CD8-positive, alpha-beta memory T cell (primary cell): ENCODE results near the gene PAPSS2. TPM values are rescaled to one million over a fixed set of nuclear protein-coding genes. Genes with fewer than 3 reads are reported as not detected.
A peak's percentile ranks its signal among the peaks of the same experiment; 100 is the strongest.
"Not testable (repeated sequence)": the region's sequence is repeated elsewhere in the genome, so short reads cannot be mapped to it uniquely, and the experiment has no call there.

ENCODE experiments used
- CTCF ChIA-PET: fragments of 350-600 bp; sonication (Branson Sonifier 250); formaldehyde crosslinking; loops from one replicate; lab custom pipeline; 2021; ENCODE audit warnings: antibody characterized with exemption; lab: Charles Lee
- POLR2A ChIA-PET: fragments of 350-600 bp; sonication (Branson Sonifier 250); formaldehyde crosslinking; loops from one replicate; lab custom pipeline; 2021; ENCODE audit warnings: antibody characterized with exemption; lab: Charles Lee
- DNase-seq, 5 donors: peaks; one replicate each; pipeline versions ENCODE4 v3.0.0 to v3.0.0-alpha.2; 2020 to 2022; ENCODE audit warnings: mixed read lengths in 1 of 5
- H3K27ac ChIP-seq: one replicate; pipeline ENCODE4 v1.7.0; 2013; ENCODE audit warnings: low read depth, mild to moderate bottlenecking, low read length, moderate library complexity
- H3K27me3 ChIP-seq: 2 replicates; pipeline ENCODE4 v1.7.0; 2013; ENCODE audit warnings: low read length, mild to moderate bottlenecking; ENCODE audit not compliant: insufficient read depth, poor library complexity, severe bottlenecking
- H3K36me3 ChIP-seq: 2 replicates; pipeline ENCODE4 v1.7.0; 2013; ENCODE audit warnings: mild to moderate bottlenecking, low read length, moderate library complexity; ENCODE audit not compliant: insufficient read depth
- H3K4me1 ChIP-seq: 2 replicates; pipeline ENCODE4 v1.7.0; 2013; ENCODE audit warnings: mild to moderate bottlenecking, low read length, moderate library complexity; ENCODE audit not compliant: insufficient read depth
- H3K4me3 ChIP-seq: 2 replicates; pipeline ENCODE4 v1.7.0; 2013; ENCODE audit warnings: mild to moderate bottlenecking, low read length
- H3K9me3 ChIP-seq: 2 replicates; pipeline ENCODE4 v1.7.0; 2013; ENCODE audit warnings: mild to moderate bottlenecking, low read length
- H3K27ac Mint-ChIP-seq, 8 donors: one replicate each; pipeline ENCODE4 v1.8.0; 2020 to 2021; ENCODE audit warnings: mixed read lengths in 8 of 8, mild to moderate bottlenecking in 6 of 8, inconsistent platforms in 3 of 8, moderate library complexity in 3 of 8
- H3K27me3 Mint-ChIP-seq, 2 donors: one replicate each; pipeline ENCODE4 v1.8.0; 2020 to 2021; ENCODE audit warnings: mixed read lengths in 2 of 2, mild to moderate bottlenecking in 1 of 2, moderate library complexity in 1 of 2
- H3K36me3 Mint-ChIP-seq, 3 donors: one replicate each; pipeline ENCODE4 v1.8.0; 2020 to 2021; ENCODE audit warnings: mixed read lengths in 3 of 3, inconsistent platforms in 1 of 3, mild to moderate bottlenecking in 1 of 3
- H3K4me1 Mint-ChIP-seq, 3 donors: one replicate each; pipeline ENCODE4 v1.8.0; 2020 to 2021; ENCODE audit warnings: mixed read lengths in 3 of 3, inconsistent platforms in 1 of 3, mild to moderate bottlenecking in 1 of 3
- H3K4me3 Mint-ChIP-seq, 7 donors: one replicate each; pipeline ENCODE4 v1.8.0; 2020 to 2021; ENCODE audit warnings: mixed read lengths in 7 of 7, mild to moderate bottlenecking in 6 of 7, moderate library complexity in 4 of 7, inconsistent platforms in 2 of 7
- H3K9me3 Mint-ChIP-seq, 5 donors: one replicate each; pipeline ENCODE4 v1.8.0; 2020 to 2022; ENCODE audit warnings: mixed read lengths in 5 of 5, mild to moderate bottlenecking in 3 of 5, moderate library complexity in 2 of 5, inconsistent platforms in 1 of 5
- polyA plus RNA-seq: library from polyadenylated mRNA; unstranded; fragments of 300-500 nt; fragmentation: Illumina TruSeq; gene quantifications from one replicate; pipeline ENCODE4 v1.2.3, GENCODE V29; 2021
- total RNA-seq, 2 experiments: library from RNA; stranded (reverse); gene quantifications; one replicate each; pipeline ENCODE4 v1.2.3, GENCODE V29; 2021

Gene PAPSS2
- total and polyA plus RNA-seq, 3 experiments from 2014 or later, result 0.08 to 0.46 (median 0.18) TPM

- Histone ChIP-seq H3K4me1 (no peaks in the 10 kb centered on the region), H3K4me3 (no peak overlapping the region), H3K9me3 (no peaks in the 10 kb centered on the region), H3K27ac (no peak overlapping the region), H3K36me3 (no peaks in the 10 kb centered on the region), H3K27me3 (no peaks in the 10 kb centered on the region)
- no peaks in the 10 kb centered on the region for H3K36me3 Mint-ChIP-seq
- no peak overlapping the region for H3K4me3 Mint-ChIP-seq
- CTCF ChIA-PET, result no interaction called here
- no peaks in the 10 kb centered on the region for H3K9me3 Mint-ChIP-seq
- no peak overlapping the region for H3K27ac Mint-ChIP-seq
- POLR2A ChIA-PET, result no interaction called here
- H3K27me3 Mint-ChIP-seq, result peaks cover 5 to 32% of the 10 kb centered on the region in 2 donors
- peaks cover 0 to 3% (median 0%) of the 10 kb centered on the region in 3 donors for H3K4me1 Mint-ChIP-seq
- no peak for DNase-seq
These were observed 62.1 kb downstream of the PAPSS2 start for GRCh38 chr10:87721781-87722180.

- Histone ChIP-seq H3K36me3 (no peaks in the 10 kb centered on the region), H3K4me3 (no peak overlapping the region), H3K4me1 (no peaks in the 10 kb centered on the region), H3K9me3 (no peaks in the 10 kb centered on the region), H3K27ac (no peak overlapping the region), H3K27me3 (no peaks in the 10 kb centered on the region)
- Mint-ChIP-seq H3K4me3 (no peak overlapping the region), H3K27me3 (peaks cover 5 to 41% of the 10 kb centered on the region in 2 donors), H3K36me3 (no peaks in the 10 kb centered on the region), H3K27ac (peak overlapping the region in 1 of 8 donors; percentile 41), H3K4me1 (peaks cover 0 to 3% (median 0%) of the 10 kb centered on the region in 3 donors), H3K9me3 (no peaks in the 10 kb centered on the region)
- POLR2A ChIA-PET, result no interaction called here
- no peak for DNase-seq
- CTCF ChIA-PET, result no interaction called here
These were observed 63.0 kb downstream of the PAPSS2 start for GRCh38 chr10:87722716-87723115.

GRCh38 chr10:87723500-87723899 is 63.8 kb downstream of the PAPSS2 start:
- H3K4me3 ChIP-seq, result no peak overlapping the region
- Mint-ChIP-seq H3K36me3 (no peaks in the 10 kb centered on the region), H3K27ac (no peak overlapping the region), H3K4me1 (peaks cover 0 to 3% (median 0%) of the 10 kb centered on the region in 3 donors), H3K9me3 (no peaks in the 10 kb centered on the region), H3K4me3 (no peak overlapping the region), H3K27me3 (peaks cover 5 to 39% of the 10 kb centered on the region in 2 donors)
- ChIA-PET CTCF (no interaction called here), POLR2A (no interaction called here)
- H3K27me3 ChIP-seq, result no peaks in the 10 kb centered on the region
- no peak overlapping the region for H3K27ac ChIP-seq
- no peaks in the 10 kb centered on the region for H3K9me3 ChIP-seq
- no peaks in the 10 kb centered on the region for H3K36me3 ChIP-seq
- H3K4me1 ChIP-seq, result no peaks in the 10 kb centered on the region
- no peak for DNase-seq

- DNase-seq, result no peak
- Histone ChIP-seq H3K27me3 (no peaks in the 10 kb centered on the region), H3K27ac (no peak overlapping the region), H3K36me3 (no peaks in the 10 kb centered on the region), H3K4me1 (no peaks in the 10 kb centered on the region), H3K9me3 (no peaks in the 10 kb centered on the region), H3K4me3 (no peak overlapping the region)
- H3K27ac Mint-ChIP-seq, result no peak overlapping the region
- peaks cover 0 to 3% (median 0%) of the 10 kb centered on the region in 3 donors for H3K4me1 Mint-ChIP-seq
- no peaks in the 10 kb centered on the region for H3K9me3 Mint-ChIP-seq
- ChIA-PET POLR2A (no interaction called here), CTCF (no interaction called here)
- H3K4me3 Mint-ChIP-seq, result no peak overlapping the region
- H3K27me3 Mint-ChIP-seq, result peaks cover 5 to 32% of the 10 kb centered on the region in 2 donors
- no peaks in the 10 kb centered on the region for H3K36me3 Mint-ChIP-seq
These were observed 65.1 kb downstream of the PAPSS2 start for GRCh38 chr10:87724789-87725188.

- H3K4me1 Mint-ChIP-seq, result no peaks in the 10 kb centered on the region
- H3K9me3 Mint-ChIP-seq, result no peaks in the 10 kb centered on the region
- Histone ChIP-seq H3K4me3 (no peak overlapping the region), H3K9me3 (no peaks in the 10 kb centered on the region), H3K27ac (no peak overlapping the region), H3K4me1 (no peaks in the 10 kb centered on the region), H3K27me3 (no peaks in the 10 kb centered on the region), H3K36me3 (no peaks in the 10 kb centered on the region)
- H3K27me3 Mint-ChIP-seq, result peaks cover 9 to 22% of the 10 kb centered on the region in 2 donors
- H3K4me3 Mint-ChIP-seq, result no peak overlapping the region
- H3K27ac Mint-ChIP-seq, result no peak overlapping the region
- ChIA-PET POLR2A (no interaction called here), CTCF (no interaction called here)
- DNase-seq, result no peak
- no peaks in the 10 kb centered on the region for H3K36me3 Mint-ChIP-seq
These were observed 70.3 kb downstream of the PAPSS2 start for GRCh38 chr10:87729940-87730339.

GRCh38 chr10:87733081-87733480 is 73.4 kb downstream of the PAPSS2 start:
- H3K4me1 Mint-ChIP-seq, result no peaks in the 10 kb centered on the region
- Histone ChIP-seq H3K4me1 (no peaks in the 10 kb centered on the region), H3K27me3 (no peaks in the 10 kb centered on the region), H3K4me3 (no peak overlapping the region), H3K9me3 (no peaks in the 10 kb centered on the region), H3K27ac (no peak overlapping the region), H3K36me3 (no peaks in the 10 kb centered on the region)
- H3K4me3 Mint-ChIP-seq, result no peak overlapping the region
- no peaks in the 10 kb centered on the region for H3K36me3 Mint-ChIP-seq
- ChIA-PET CTCF (interaction anchor here (0.9 to 1.1 kb wide), 2 partner anchors 8 to 19 kb away, joined by 3 read pairs; no protein-coding TSS in a partner anchor), POLR2A (no interaction called here)
- H3K27ac Mint-ChIP-seq, result no peak overlapping the region
- peaks cover 16 to 22% of the 10 kb centered on the region in 2 donors for H3K27me3 Mint-ChIP-seq
- H3K9me3 Mint-ChIP-seq, result no peaks in the 10 kb centered on the region
- DNase-seq, result no peak

- no peak for DNase-seq
- Mint-ChIP-seq H3K36me3 (no peaks in the 10 kb centered on the region), H3K27me3 (peaks cover 21 to 33% of the 10 kb centered on the region in 2 donors), H3K4me1 (no peaks in the 10 kb centered on the region), H3K4me3 (no peak overlapping the region), H3K27ac (no peak overlapping the region), H3K9me3 (no peaks in the 10 kb centered on the region)
- CTCF ChIA-PET, result interaction anchor here (0.9 kb wide), 1 partner anchor 654 kb away, joined by 4 read pairs; no protein-coding TSS in a partner anchor
- POLR2A ChIA-PET, result no interaction called here
- Histone ChIP-seq H3K9me3 (no peaks in the 10 kb centered on the region), H3K27ac (no peak overlapping the region), H3K4me1 (no peaks in the 10 kb centered on the region), H3K36me3 (no peaks in the 10 kb centered on the region), H3K27me3 (no peaks in the 10 kb centered on the region), H3K4me3 (no peak overlapping the region)
These were observed 75.5 kb downstream of the PAPSS2 start for GRCh38 chr10:87734987-87735827.

- H3K4me3 Mint-ChIP-seq, H3K9me3 Mint-ChIP-seq, H3K4me1 ChIP-seq, H3K27ac ChIP-seq, H3K9me3 ChIP-seq, DNase-seq, H3K4me3 ChIP-seq, H3K36me3 Mint-ChIP-seq, H3K36me3 ChIP-seq, H3K27ac Mint-ChIP-seq, POLR2A ChIA-PET, H3K27me3 ChIP-seq, H3K4me1 Mint-ChIP-seq, CTCF ChIA-PET: not testable (repeated sequence)
- H3K27me3 Mint-ChIP-seq, result peaks cover 21 to 33% of the 10 kb centered on the region in 2 donors
These were observed 78.6 kb downstream of the PAPSS2 start for GRCh38 chr10:87738253-87738652.
